HG02938 (cell line): ENCODE results near the gene KCNQ4.

Experiments
- ATAC-seq: cut with Tn5 transposase; IDR thresholded peaks from one replicate; pipeline ENCODE4 v1.9.1; 2021; ENCODE audit warnings: mild to moderate bottlenecking, moderate library complexity; ENCODE audit not compliant: unreplicated experiment

Gene KCNQ4

DNA sequence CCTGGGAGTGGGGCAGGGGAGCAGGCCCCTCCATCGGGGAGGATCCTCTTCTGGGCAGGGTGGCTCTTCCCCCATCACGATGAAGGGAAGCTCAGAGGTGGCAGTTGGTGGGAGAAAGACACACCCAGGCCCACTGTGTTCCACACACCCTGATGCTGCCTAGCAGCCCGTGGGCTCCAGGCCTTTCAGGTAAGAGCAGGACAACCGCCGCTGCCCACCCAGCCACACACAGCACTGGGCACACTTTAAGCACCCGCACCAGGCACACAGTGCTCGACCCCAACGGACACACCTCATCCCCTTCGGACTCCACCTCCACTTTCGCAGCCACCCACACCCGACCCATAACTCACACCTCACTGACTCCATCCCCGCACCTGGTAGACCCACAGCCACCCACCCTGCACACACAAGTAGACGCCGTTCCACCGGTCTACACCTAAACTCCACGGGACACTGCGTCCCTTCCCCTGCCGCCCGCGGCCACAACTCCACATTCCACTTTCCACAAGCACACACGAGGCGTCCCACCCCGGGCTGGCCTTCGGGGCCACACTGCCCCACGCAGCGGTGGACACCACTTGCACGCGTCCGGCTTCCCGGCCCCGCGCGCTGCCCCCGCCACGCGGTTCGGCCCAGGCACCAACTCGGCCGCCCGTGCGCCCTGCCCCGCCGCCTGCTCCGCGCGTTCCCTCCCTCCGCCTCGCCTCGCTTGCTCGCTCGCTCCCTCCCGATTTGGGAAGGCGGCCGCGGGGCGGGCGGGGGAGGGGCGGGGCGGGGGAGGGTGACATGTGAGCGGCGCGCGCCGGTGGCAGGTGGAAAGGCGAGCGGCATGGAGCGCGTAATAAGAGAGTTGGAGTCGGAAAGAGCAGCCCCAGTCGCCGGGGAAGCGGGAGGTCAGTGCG is at the start of gene KCNQ4:
KCNQ4 (plus strand) TSS at position 787 of the 905 bp plus-strand sequence. CDS start 307 bp downstream, outside the sequence.
- ATAC-seq = no peak

DNA sequence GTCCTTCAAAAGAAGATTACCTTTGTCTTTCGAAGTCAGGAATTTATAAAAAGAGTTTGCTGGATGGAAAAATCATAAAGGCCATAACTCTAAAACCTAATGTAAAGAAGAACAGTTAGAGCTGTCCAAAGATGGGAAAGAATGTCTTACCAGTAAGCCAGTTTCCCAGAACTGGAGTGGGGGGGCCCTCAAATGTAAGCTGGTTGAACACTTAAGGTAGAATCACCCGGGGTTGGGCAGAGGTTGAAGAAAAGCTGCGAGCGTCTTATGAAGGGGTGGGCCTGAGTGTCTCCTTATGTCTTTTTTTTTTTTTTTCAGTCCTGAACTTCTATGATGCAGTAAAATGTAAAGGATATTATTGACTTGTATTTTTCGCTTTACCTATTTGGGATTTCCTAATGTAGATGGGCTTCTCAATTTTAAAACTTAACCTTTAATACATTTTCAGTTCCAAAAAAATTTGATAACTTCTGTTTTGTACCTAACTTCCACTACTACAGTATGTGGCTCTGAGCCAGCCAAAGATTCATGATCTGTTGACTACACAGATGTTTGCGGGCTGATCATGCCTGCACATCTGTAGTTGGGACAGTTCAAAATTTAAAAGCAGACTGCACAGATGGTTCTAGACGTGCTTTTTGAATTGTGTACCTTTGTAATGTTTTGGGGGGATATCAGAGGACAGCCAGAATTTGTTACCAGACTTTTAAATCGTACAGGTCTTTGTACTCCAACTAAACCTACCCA is 48.5 kb upstream of the KCNQ4 start:
- no peak for ATAC-seq

GRCh38 chr1:40736085-40736531 is 47.5 kb upstream of the KCNQ4 start:
- ATAC-seq = no peak

GRCh38 chr1:40738831-40739230 is 44.8 kb upstream of the KCNQ4 start:
- no peak for ATAC-seq

DNA sequence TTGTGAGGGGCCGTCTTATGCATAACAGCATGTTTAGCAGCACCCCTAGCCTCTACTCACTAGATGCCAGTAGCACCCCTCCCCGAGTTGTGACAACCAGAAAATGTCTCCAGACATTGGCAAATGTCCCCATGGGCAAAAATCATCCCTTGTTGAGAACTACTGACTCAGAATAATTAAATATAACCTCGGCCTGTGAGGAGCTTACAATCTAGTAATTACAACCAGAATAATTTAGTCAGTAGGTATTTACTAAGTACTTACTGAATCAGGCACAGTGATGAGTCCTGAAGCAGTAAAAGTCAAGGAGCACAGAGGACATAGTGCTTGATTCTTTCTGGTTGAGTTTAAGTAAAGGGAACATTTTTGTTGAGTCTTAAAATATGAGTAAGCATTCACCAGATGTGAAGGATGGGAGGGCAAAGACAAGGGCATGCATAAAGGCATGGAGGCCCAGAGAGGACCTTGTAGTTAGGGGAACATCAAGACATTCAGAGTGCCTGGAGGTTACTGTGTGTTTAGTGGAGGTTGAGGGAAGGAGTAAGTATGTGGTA is 44.1 kb upstream of the KCNQ4 start:
- ATAC-seq = no peak

DNA sequence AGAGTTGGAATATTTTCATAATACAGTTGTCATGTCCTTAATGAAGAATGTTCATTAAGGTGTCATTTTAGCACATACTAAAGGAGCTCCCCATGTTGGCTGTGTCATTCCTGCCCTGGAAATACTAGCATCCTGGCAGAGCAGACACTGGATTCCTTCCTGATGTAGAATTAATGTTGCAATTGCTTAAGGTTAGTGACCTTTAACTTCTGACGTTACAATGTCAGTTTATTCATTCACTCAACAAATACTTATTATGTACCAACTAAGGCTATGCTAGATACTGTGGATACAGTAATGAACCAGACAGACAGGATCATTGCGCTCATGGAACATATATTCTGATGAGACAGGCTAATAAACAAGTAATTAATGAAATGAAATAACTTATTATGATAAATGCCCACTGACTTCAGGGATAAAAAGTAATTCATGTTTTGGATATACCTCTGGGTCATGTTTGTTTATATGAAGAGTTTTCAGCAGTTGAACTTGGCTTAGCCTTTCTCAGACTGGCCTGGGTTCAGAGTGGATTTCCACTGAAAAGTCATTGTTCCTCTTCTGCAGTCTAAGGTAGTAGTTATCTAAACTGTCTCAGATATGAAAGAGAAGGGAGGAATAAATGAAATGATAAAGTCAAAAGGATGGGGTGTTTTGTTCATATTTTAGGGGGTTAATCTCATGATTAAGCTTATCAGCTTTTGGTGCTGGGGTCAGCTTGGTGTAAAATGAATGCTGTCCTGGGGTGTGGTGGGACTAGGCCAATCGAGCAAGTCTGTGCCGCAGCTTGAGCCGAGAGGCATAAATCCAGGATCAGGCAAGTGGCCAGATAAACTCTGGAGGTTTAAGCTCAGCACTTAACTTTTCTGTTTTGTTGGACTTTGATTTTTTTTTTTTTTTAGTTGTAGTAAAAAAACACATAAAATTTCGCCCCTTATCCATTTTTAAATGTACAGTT is 43.3 kb upstream of the KCNQ4 start:
- no peak for ATAC-seq

DNA sequence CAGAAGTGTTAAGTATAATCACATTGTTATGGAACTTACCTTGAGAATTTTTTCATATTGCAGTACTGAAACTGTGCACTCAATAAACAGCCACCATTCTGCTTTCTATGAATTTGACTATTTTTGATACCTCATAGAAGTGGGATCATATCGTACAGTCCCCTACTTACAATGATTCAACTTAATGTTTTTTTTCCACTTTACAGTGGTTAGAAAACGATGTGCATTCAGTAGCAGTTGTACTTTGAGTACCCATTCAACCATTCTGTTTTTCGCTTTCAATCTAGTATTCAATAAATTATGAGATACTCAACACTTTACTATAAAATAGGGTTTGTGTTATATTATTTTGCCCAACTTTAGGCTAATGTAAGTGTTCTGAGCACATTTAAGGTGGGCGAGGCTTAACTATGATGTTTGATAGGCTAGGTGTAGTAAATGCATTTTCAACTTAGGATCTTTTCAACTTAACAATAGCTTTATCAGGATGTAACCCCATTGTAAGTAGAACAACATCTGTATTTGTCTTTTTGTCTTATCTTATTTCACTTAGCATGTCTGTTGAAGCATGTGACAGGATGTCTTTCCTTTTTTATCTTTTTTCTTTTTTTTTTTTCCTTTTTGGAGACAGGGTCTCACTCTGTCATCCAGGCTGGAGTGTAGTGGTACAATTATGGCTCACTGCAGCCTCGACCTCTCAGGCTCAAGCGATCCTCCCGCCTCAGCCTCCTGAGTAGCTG is 42.4 kb upstream of the KCNQ4 start:
- ATAC-seq = no peak

DNA sequence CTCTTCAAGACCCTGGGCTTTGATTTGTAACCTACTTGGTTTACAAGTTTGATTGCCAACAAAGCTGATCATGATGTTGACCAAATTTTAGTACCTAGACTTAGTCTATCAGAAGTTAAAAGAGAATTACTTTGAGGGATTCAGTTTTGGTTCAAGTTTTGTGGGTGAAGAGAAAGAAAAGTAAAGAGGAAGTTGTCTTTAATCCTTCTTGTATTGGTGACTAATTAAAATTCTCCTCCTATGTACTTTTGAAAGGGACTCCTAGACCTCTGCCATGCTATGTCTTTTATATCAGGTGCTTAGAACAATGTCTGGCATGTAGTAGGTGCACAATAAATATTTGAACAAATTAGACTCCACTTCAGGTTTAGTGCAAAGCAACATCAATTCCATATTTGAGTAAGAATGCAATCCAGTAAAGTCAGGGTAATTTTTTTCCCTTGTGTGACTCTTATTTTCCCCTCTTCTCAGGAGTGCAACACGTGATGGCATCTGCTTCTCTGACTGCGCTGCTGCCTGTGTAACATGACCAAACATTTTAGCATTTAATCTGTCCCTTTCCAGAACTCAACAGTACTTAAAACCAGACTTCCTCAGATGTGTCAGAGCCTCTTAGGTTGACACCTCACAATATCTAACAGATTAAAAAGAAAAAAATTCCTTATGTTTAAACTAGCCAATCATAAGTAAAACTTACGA is 41.1 kb upstream of the KCNQ4 start:
- no peak for ATAC-seq

DNA sequence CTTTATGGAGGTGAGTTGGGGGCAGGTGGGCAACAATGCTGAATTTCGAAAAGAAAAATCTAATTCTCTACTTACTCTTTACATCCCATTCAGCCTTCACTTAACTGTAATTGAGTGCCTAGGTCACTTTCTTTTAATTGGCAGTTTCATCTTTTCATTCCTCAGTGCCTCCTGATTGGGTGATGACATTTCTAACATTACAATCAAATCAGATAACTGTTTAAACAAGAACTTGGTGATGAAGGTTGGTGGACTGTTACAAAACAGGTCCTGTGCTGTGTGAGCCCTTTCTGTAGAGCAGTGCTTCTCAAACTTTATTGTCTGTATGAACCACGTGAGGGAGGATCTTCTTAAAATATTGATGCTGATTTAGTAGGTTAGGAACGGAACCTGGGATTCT is 40.1 kb upstream of the KCNQ4 start:
- no peak for ATAC-seq

GRCh38 chr1:40743860-40744259 is 39.7 kb upstream of the KCNQ4 start:
- ATAC-seq = no peak

GRCh38 chr1:40745176-40745575 is 38.4 kb upstream of the KCNQ4 start:
- ATAC-seq = no peak

DNA sequence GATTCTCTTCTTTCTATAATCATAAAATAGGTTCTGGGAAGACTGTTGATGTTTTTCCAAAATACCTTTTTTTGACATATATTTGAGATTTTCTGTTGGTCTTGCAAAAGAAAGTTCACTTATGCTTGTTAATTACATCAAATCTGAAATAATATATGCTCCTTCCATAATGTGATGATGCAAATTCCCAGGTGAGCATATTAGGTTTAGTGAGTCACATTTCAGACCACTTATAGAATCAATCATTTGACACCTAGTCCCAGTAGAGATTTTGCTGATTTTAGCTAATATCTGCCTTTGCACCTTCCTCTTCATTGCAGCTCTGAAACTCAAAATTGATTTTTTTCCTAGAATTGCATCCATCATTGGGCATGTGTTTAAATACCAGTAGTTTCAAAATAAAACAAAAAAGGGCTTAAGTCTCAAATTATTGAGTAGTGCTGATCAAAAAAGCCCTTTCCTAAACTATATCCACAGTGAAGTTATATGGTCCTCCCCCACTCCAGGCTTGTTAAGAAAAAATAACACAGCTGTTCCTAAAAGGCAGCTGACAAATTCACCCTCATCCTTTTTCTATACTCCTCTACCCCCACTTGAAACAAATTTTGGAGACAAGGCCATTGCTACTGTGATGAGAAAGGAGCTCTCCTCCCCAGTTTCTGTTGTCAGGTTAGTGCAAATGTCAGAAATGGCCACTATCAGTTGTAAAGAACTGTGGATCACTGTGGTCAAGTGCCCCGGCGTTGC is 37.1 kb upstream of the KCNQ4 start:
- no peak for ATAC-seq

GRCh38 chr1:40748841-40749718 is 34.5 kb upstream of the KCNQ4 start:
- ATAC-seq = no peak

DNA sequence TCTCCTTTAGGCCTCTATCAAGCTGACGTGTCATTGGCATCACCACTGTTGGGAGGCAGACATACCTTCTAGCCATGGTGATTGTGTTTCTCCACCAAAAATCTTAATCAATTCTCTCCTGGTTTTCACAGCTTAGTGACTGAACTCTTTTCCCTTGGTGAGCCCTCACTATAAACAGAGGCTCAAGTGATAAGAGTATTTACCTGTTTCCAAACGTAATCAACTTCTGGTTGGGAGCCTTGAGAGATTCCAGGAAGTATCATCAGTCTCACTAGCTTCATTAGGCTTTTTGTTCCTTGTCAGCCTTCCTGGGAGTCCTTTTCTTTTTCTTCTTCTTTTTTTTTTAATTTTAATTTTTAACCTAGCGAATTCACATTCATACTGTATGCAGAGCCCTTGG is 33.8 kb upstream of the KCNQ4 start:
- no peak for ATAC-seq

- no peak for ATAC-seq
Measured at GRCh38 chr1:40750451-40750908, 33.1 kb upstream of the KCNQ4 start.

DNA sequence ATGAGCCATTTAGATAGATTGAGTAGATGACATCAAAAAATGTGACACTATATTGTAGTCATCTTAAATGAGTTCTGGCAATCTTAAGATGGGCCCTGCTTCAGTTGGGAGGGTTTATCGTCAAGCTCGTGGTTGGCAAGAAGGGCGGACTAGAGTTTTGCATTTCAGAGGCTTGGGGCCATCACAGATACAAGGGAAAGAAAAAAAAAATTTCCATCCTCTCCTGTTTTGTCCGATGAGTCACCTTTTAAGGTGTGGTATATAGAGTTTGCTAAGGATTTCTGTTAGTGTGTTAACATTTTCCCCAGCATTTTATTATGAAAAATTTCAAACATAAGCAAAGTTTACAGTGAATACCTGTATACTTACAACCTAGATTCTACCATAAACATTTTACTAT is 31.8 kb upstream of the KCNQ4 start:
- ATAC-seq = no peak

GRCh38 chr1:40753142-40753882 is 30.3 kb upstream of the KCNQ4 start:
- no peak for ATAC-seq
